Aorta (tissue), 5 donors: ENCODE results near the gene ICAM3. TPM values are rescaled to one million over a fixed set of nuclear protein-coding genes. Genes with fewer than 3 reads are reported as not detected.
"Not testable (repeated sequence)": the region's sequence is repeated elsewhere in the genome, so short reads cannot be mapped to it uniquely, and the experiment has no call there.

ENCODE experiments used
- ATAC-seq: fragments of 200-7000 bp; cut with Tn5 transposase; one replicate; pipeline ENCODE4 v1.9.1; 2022; ENCODE audit warnings: moderate library complexity; ENCODE audit not compliant: low FRiP score
- DNase-seq, 2 donors: peaks; one replicate each; pipeline ENCODE4 v3.0.0-alpha.2; 2020
- H3K27ac ChIP-seq, 2 donors: one replicate each; pipeline ENCODE4 v1.5.1; 2013; ENCODE audit warnings: low read length in 2 of 2, mild to moderate bottlenecking in 2 of 2, moderate library complexity in 2 of 2, control low read depth in 1 of 2, inconsistent platforms in 1 of 2, low read depth in 1 of 2
- H3K27me3 ChIP-seq, 2 donors: one replicate each; pipeline ENCODE4 v1.6.1; 2013; ENCODE audit warnings: control low read depth in 1 of 2, low read length in 1 of 2, mild to moderate bottlenecking in 1 of 2, moderate library complexity in 1 of 2; ENCODE audit not compliant: insufficient read depth in 2 of 2, control insufficient read depth in 1 of 2
- H3K36me3 ChIP-seq, 2 donors: one replicate each; pipeline ENCODE4 v1.6.1; 2013; ENCODE audit warnings: control low read depth in 1 of 2, low read length in 1 of 2, mild to moderate bottlenecking in 1 of 2; ENCODE audit not compliant: insufficient read depth in 2 of 2, control insufficient read depth in 1 of 2
- H3K4me1 ChIP-seq, 2 donors: one replicate each; pipeline ENCODE4 v1.6.1; 2013; ENCODE audit warnings: low read length in 2 of 2, control low read depth in 1 of 2, mild to moderate bottlenecking in 1 of 2, moderate library complexity in 1 of 2; ENCODE audit not compliant: insufficient read depth in 2 of 2, control insufficient read depth in 1 of 2
- H3K4me3 ChIP-seq, 2 donors: one replicate each; pipeline ENCODE4 v1.5.1; 2013; ENCODE audit warnings: low read length in 2 of 2, control low read depth in 1 of 2, mild to moderate bottlenecking in 1 of 2
- H3K9me3 ChIP-seq: one replicate; pipeline ENCODE4 v1.6.1; 2013; ENCODE audit warnings: mild to moderate bottlenecking, low read length; ENCODE audit not compliant: control insufficient read depth
- WGBS, 2 donors: extraction: QIAGEN DNeasy Blood & Tissue Kit; methylation state at CpG; one replicate each; pipeline ENCODE4 v1.1.7; 2013; 5-methylcytosine and 5-hydroxymethylcytosine counted together
- intact Hi-C, 2 donors: fragments of 100-400 bp; cut with DNase I; formaldehyde crosslinking; loops; one replicate each; pipeline versions ENCODE4 v1.14.2 to v1.15.0; 2022
- polyA plus RNA-seq, 2 donors: library from polyadenylated mRNA; stranded (reverse); fragments of 200-250 nt; gene quantifications; one replicate each; pipeline ENCODE4 v1.2.3, GENCODE V29; 2013
- total RNA-seq, 2 donors: library from RNA; stranded (reverse); fragmentation: NEBNext Ultra II Directional; extraction: Animal tissue kit (Norgen Biotek cat#: 25700); gene quantifications; one replicate each; pipeline ENCODE4 v1.2.1, GENCODE V29; 2021
- donor health status: healthy with polysubstance abuse.
- donor health status: Bipolar disorder and iron deficiency.
- donor health status: DM: no; HTN: no; CAD: no.
- donor health status: DM: no; HTN: no; CAD: no.
- donor health status: DM: yes; HTN: yes; CAD: no.

Gene ICAM3
- total and polyA plus RNA-seq, 4 donors = 6.3 to 10.5 (median 8.9) TPM

DNA sequence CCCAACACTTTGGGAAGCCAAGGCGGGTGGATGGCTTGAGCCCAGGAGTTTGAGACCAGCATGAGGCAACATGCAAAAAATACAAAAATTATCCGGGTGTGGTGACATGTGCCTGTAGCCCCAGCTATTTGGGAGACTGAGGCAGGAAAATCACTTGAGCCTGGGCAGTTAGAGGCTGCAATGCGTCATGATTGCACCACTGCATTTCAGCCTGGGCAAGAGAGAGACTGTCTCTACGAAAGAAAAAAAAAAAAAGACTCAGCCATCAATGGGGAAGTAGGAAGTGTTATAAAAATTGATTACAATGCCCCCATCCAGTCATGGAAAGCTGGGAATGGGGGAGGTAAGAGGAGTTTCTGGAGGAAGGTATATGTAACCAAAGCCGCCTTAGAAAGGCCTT is 35.5 kb upstream of the ICAM3 start:
- ATAC-seq (no peak), DNase-seq (no peak)
- H3K9me3 ChIP-seq = no peaks in the 10 kb centered on the region
- no peak overlapping the region for H3K27ac ChIP-seq
- WGBS, 2 donors = 85 to 91% methylated on average over 5 of the region's 5 CpGs
- no peaks in the 10 kb centered on the region for H3K4me1 ChIP-seq
- H3K4me3 ChIP-seq = no peak overlapping the region
- intact Hi-C loops = no loop called here
- no peaks in the 10 kb centered on the region for H3K36me3 ChIP-seq
- H3K27me3 ChIP-seq = no peaks in the 10 kb centered on the region

DNA sequence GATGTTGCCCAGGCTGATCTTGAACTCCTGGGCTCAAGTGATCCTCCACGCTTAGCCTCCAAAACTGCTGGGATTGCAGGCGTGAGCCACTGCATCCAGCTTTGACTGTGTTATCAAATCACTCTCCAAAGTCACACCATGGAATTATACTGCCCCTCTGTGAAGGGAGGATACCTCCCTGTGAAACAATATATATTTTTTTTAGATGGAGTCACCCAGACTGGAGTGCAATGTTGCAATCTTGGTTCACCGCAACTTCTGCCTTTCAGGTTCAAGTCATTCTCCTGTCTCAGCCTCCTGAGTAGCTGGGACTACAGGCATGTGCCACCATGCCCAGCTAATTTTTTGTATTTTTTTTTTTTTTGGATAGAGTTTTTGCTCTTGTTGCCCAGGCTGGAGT is 33.3 kb upstream of the ICAM3 start:
- no peak for ATAC-seq
- WGBS, 2 donors = 94% methylated on average over 3 of the region's 3 CpGs
- DNase-seq = no peak
- H3K27ac ChIP-seq = no peak overlapping the region
- H3K27me3 ChIP-seq = no peaks in the 10 kb centered on the region
- no peaks in the 10 kb centered on the region for H3K36me3 ChIP-seq
- no peak overlapping the region for H3K4me3 ChIP-seq
- H3K4me1 ChIP-seq = no peaks in the 10 kb centered on the region
- no peaks in the 10 kb centered on the region for H3K9me3 ChIP-seq
- intact Hi-C loops = no loop called here

DNA sequence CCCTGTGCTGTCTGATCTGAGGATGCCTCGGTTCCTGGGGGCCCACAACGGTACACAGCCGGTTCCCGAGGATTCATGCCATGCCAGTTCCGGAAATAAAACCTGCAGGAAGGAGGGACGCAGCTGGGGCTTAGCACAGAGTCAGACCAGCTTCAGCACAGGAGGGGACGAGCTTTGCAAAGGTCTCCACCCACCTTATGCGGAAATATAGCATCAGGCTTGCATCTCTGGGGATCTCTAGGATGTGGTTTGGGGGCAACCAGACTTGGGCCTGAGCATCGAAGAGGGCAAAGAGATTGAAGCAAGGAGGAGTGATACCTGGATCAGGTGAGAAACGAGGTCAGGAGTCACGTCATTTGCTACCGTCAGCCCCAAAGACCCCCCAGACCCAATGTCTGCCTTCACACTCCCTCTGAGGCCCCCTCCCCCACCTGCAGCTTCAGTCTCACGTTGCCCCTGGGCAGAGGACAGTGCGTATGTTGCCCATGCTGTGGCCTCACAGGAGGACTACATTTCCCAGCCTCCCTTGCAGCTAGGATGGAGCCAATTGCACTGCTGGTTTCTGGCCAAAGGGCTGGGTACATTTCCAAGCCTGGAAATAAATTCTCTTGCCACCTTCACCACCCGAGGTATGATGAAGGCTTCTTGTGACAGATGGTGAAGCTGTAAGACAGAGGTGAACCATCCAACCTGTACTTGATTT is 28.8 kb upstream of the ICAM3 start:
- DNase-seq = no peak
- WGBS, 2 donors = 92 to 93% methylated on average over 15 of the region's 15 CpGs
- H3K36me3 ChIP-seq = peaks cover 0 to 4% of the 10 kb centered on the region in 2 donors
- H3K9me3 ChIP-seq = no peaks in the 10 kb centered on the region
- ATAC-seq = no peak
- no peak overlapping the region for H3K27ac ChIP-seq
- no peak overlapping the region for H3K4me3 ChIP-seq
- intact Hi-C loops = no loop called here
- no peaks in the 10 kb centered on the region for H3K27me3 ChIP-seq
- H3K4me1 ChIP-seq = no peaks in the 10 kb centered on the region

DNA sequence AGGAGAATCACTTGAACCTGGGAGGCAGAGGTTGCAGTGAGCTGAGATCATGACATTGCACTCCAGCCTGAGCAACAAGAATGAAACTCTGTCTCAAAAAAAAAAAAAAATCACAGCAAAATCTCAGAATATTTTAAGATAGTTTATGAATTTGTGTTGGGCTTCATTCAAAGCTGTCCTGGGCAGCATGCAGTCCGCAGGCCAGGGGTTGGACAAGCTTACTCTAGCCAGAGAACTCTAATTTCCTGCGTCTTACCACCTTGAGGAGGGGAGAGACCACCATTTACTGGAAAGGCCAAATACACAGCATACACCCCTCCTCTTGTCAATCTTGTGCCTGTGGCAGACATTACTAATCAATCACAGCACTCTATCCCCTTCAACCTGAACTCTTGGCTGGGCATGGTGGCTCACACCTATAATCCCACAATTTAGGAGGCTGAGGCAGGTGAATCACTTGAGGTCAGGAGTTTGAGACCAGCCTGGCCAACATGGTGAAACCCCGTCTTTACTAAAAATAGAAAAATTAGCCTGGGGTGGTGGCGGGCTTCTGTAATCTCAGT is 27.6 kb upstream of the ICAM3 start:
- H3K9me3 ChIP-seq, intact Hi-C loops: not testable (repeated sequence)

DNA sequence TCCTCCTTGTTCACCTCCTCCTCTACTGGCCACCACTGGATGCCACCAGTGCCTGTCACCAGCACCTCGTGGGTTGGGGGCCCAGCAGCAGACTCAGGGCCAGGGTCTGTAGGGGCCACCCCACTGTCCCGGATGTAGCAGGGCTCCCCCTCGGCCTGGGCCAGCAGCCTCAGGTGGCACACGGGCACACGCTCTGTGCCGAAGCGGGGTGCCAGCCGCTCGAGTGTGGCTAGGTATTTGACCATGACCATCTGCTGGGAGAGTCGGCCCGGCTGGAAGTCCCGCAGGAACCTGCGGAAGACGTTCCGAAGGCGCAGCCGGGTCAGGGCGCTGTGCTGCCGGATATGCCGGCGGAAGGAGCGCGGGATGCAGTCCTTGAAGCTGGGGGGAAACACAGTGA is 26.1 kb upstream of the ICAM3 start:
- Histone ChIP-seq H3K9me3 (no peaks in the 10 kb centered on the region), H3K36me3 (peaks cover 2 to 4% of the 10 kb centered on the region in 2 donors), H3K27ac (no peak overlapping the region), H3K4me1 (no peaks in the 10 kb centered on the region), H3K27me3 (no peaks in the 10 kb centered on the region), H3K4me3 (no peak overlapping the region)
- ATAC-seq = no peak
- intact Hi-C loops = no loop called here
- 95 to 96% methylated on average over 23 of the region's 23 CpGs for WGBS, 2 donors
- no peak for DNase-seq

More for the DNA sequence above, 27.6 kb upstream of the ICAM3 start:
- not testable (repeated sequence) for H3K4me3 ChIP-seq, H3K27me3 ChIP-seq, H3K27ac ChIP-seq, DNase-seq, H3K36me3 ChIP-seq, H3K4me1 ChIP-seq, ATAC-seq
- WGBS, 2 donors = 92 to 95% methylated on average over 4 of the region's 4 CpGs

DNA sequence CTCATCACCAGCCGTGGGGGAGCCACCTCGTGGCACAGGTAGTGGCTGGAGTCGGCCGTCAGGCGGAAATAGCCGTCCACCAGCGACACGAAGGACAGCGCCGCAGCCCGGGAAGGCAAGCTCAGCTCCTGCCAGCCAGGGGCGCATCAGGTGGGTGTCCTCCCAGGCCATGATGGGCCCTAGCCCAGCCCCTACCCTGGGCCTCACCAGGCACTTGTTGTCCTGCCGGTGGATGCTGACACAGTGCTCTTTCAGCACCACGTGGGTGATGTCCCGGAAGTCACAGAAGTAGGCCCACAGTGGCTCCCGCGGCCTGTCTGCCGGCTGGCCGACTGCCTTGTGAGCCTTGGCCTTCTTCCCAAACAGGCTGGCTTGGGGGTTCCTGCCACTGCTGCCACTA is 25.2 kb upstream of the ICAM3 start:
- Histone ChIP-seq H3K27ac (no peak overlapping the region), H3K9me3 (no peaks in the 10 kb centered on the region), H3K4me3 (no peak overlapping the region), H3K36me3 (peaks cover 2 to 4% of the 10 kb centered on the region in 2 donors), H3K4me1 (no peaks in the 10 kb centered on the region), H3K27me3 (no peaks in the 10 kb centered on the region)
- intact Hi-C loops = no loop called here
- DNase-seq (no peak), ATAC-seq (no peak)
- 60 to 67% methylated on average over 19 of the region's 19 CpGs for WGBS, 2 donors

DNA sequence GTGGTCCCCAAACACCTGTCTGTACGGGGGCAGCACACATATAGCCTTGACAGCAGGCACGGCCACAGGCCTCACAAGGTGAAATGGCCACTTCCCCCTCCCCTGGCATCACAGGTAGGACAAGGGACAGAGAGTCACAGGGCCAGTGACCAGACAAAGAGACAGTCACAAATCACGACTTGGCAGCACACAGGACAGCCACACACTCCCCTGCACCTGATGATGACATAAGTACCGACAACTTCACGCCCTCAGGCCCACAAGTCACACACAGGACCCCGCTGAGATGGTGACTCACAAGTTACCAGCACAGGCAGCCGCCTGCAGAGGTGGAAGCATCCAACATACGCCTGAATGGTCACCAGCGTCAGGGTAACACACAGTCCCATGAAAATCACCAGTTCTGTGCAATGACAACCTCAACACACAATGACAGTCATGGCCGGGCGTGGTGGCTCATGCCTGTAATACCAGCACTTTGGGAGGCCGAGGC is 24.4 kb upstream of the ICAM3 start:
- 93% methylated on average over 12 of the region's 12 CpGs for WGBS, 2 donors
- intact Hi-C loops = no loop called here

DNA sequence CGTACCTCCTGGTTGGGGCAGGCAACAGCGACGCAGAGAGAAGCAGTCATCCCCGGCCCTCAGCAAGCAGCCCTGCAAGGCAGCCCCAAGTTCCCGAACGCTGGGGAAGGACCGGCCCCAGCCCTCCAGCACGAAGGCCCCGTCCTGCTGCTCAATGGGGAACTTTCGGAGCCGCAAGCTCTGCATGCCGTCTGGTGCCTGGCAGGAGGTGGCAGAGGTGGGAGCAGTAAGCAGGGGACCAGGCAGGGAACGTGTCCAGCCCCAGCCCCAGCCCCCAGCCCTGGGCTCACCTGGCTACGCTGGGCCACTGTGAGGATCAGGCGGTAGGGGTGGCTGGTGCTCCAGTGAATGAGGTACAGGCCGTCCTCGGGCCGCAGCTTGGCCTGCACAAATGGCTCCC is 22.8 kb upstream of the ICAM3 start:
- WGBS, 2 donors = 93% methylated on average over 18 of the region's 18 CpGs
- DNase-seq (no peak), ATAC-seq (no peak)
- Histone ChIP-seq H3K9me3 (no peaks in the 10 kb centered on the region), H3K27me3 (no peaks in the 10 kb centered on the region), H3K27ac (no peak overlapping the region), H3K4me3 (no peak overlapping the region), H3K4me1 (no peaks in the 10 kb centered on the region), H3K36me3 (peaks cover 2 to 4% of the 10 kb centered on the region in 2 donors)
- intact Hi-C loops = no loop called here

More for the DNA sequence above, 24.4 kb upstream of the ICAM3 start:
- no peaks in the 10 kb centered on the region for H3K4me1 ChIP-seq
- no peaks in the 10 kb centered on the region for H3K9me3 ChIP-seq
- DNase-seq (no peak), ATAC-seq (no peak)
- peaks cover 2 to 4% of the 10 kb centered on the region in 2 donors for H3K36me3 ChIP-seq
- H3K4me3 ChIP-seq = no peak overlapping the region
- H3K27me3 ChIP-seq = no peaks in the 10 kb centered on the region
- no peak overlapping the region for H3K27ac ChIP-seq

DNA sequence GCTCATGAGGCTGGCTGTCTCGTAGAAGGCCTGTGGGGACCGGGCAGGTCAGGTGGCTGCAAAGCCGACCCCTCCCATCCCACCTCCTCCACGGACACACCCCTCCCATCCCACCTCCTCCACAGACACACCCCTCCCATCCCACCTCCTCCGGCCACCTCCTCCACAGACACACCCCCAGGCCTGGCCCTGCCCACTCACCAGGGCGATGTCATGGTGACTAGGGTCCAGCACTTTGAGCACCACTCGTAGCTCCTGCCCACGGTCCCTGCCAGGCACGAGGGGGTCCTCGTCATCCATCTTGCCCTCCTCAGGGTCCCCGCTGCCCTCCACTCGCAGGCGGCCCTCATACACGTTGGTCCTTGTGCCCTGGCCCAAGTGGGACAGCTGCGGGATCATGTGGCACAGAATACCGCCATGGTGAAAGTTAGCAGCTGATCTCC is 22.2 kb upstream of the ICAM3 start:
- Histone ChIP-seq H3K27ac (no peak overlapping the region), H3K9me3 (no peaks in the 10 kb centered on the region), H3K4me3 (no peak overlapping the region), H3K4me1 (no peaks in the 10 kb centered on the region), H3K36me3 (peaks cover 2 to 4% of the 10 kb centered on the region in 2 donors), H3K27me3 (no peaks in the 10 kb centered on the region)
- WGBS, 2 donors = 84 to 85% methylated on average over 15 to 16 of the region's 16 CpGs
- intact Hi-C loops = no loop called here
- no peak for ATAC-seq
- DNase-seq = no peak
